Muscle layer of duodenum (tissue), 2 donors: Measurements from ENCODE around the gene PNMA1.

ENCODE experiments used
- H3K27ac ChIP-seq: one replicate; pipeline ENCODE4 v1.7.0; 2013; ENCODE audit warnings: mild to moderate bottlenecking, low read length
- H3K27me3 ChIP-seq: one replicate; pipeline ENCODE4 v1.7.0; 2013; ENCODE audit warnings: low read depth, mild to moderate bottlenecking, control low read depth, low read length
- H3K36me3 ChIP-seq, 2 donors: one replicate each; pipeline ENCODE4 v1.7.0; 2013; ENCODE audit warnings: low read length in 2 of 2, control low read depth in 1 of 2, mild to moderate bottlenecking in 1 of 2; ENCODE audit not compliant: insufficient read depth in 2 of 2, control insufficient read depth in 1 of 2
- H3K4me1 ChIP-seq, 2 donors: one replicate each; pipeline ENCODE4 v1.7.0; 2013; ENCODE audit warnings: low read length in 2 of 2, mild to moderate bottlenecking in 2 of 2, control low read depth in 1 of 2, moderate library complexity in 1 of 2; ENCODE audit not compliant: insufficient read depth in 2 of 2, control insufficient read depth in 1 of 2
- H3K4me3 ChIP-seq, 2 donors: one replicate each; pipeline ENCODE4 v1.7.0; 2013; ENCODE audit warnings: low read length in 2 of 2, low read depth in 1 of 2, mild to moderate bottlenecking in 1 of 2
- H3K9me3 ChIP-seq, 2 donors: one replicate each; pipeline ENCODE4 v1.7.0; 2013; ENCODE audit warnings: low read length in 2 of 2, control low read depth in 1 of 2, mild to moderate bottlenecking in 1 of 2; ENCODE audit not compliant: control insufficient read depth in 1 of 2
- donor health status: healthy.

Gene PNMA1

GRCh38 chr14:73749706-73750530, 35.7 kb upstream of the PNMA1 start:
- Histone ChIP-seq H3K4me3 (no peak overlapping the region), H3K27me3 (no peaks in the 10 kb centered on the region), H3K36me3 (no peaks in the 10 kb centered on the region), H3K9me3 (no peaks in the 10 kb centered on the region), H3K27ac (peak overlapping the region; percentile 43), H3K4me1 (peaks cover 78 to 99% of the 10 kb centered on the region in 2 donors)

- Histone ChIP-seq H3K9me3 (no peaks in the 10 kb centered on the region), H3K27me3 (no peaks in the 10 kb centered on the region), H3K27ac (peak overlapping the region; percentile 56), H3K4me1 (peaks cover 78 to 99% of the 10 kb centered on the region in 2 donors), H3K4me3 (no peak overlapping the region), H3K36me3 (no peaks in the 10 kb centered on the region)
Observed at GRCh38 chr14:73748858-73749357, 34.7 kb upstream of the PNMA1 start.

- peaks cover 78 to 99% of the 10 kb centered on the region in 2 donors for H3K4me1 ChIP-seq
- no peak overlapping the region for H3K4me3 ChIP-seq
- H3K27ac ChIP-seq = no peak overlapping the region
- no peaks in the 10 kb centered on the region for H3K27me3 ChIP-seq
- H3K9me3 ChIP-seq = no peaks in the 10 kb centered on the region
- no peaks in the 10 kb centered on the region for H3K36me3 ChIP-seq
Observed at GRCh38 chr14:73747379-73748211, 33.4 kb upstream of the PNMA1 start.

- H3K9me3 ChIP-seq = no peaks in the 10 kb centered on the region
- no peaks in the 10 kb centered on the region for H3K27me3 ChIP-seq
- peak overlapping the region; percentile 76 for H3K27ac ChIP-seq
- H3K4me1 ChIP-seq = peaks cover 78 to 99% of the 10 kb centered on the region in 2 donors
- no peaks in the 10 kb centered on the region for H3K36me3 ChIP-seq
- peak overlapping the region; percentile 8 to 34 for H3K4me3 ChIP-seq
Observed at GRCh38 chr14:73746520-73747378, 32.6 kb upstream of the PNMA1 start.

- Histone ChIP-seq H3K4me1 (peaks cover 80 to 99% of the 10 kb centered on the region in 2 donors), H3K27me3 (no peaks in the 10 kb centered on the region), H3K4me3 (peak overlapping the region; percentile 8 to 34), H3K27ac (peak overlapping the region; percentile 76), H3K36me3 (no peaks in the 10 kb centered on the region), H3K9me3 (no peaks in the 10 kb centered on the region)
Observed at GRCh38 chr14:73745571-73746519, 31.7 kb upstream of the PNMA1 start.

- H3K9me3 ChIP-seq = no peaks in the 10 kb centered on the region
- no peaks in the 10 kb centered on the region for H3K27me3 ChIP-seq
- H3K27ac ChIP-seq = peak overlapping the region; percentile 76
- peaks cover 80 to 99% of the 10 kb centered on the region in 2 donors for H3K4me1 ChIP-seq
- no peaks in the 10 kb centered on the region for H3K36me3 ChIP-seq
- no peak overlapping the region for H3K4me3 ChIP-seq
Observed at GRCh38 chr14:73744874-73745529, 30.8 kb upstream of the PNMA1 start.

GRCh38 chr14:73744175-73744867, 30.1 kb upstream of the PNMA1 start:
- Histone ChIP-seq H3K27ac (peak overlapping the region; percentile 76), H3K27me3 (no peaks in the 10 kb centered on the region), H3K4me1 (peaks cover 80 to 100% of the 10 kb centered on the region in 2 donors), H3K36me3 (peaks cover 0 to 5% of the 10 kb centered on the region in 2 donors), H3K4me3 (peak overlapping the region; percentile 2 to 5), H3K9me3 (no peaks in the 10 kb centered on the region)

- H3K9me3 ChIP-seq = no peaks in the 10 kb centered on the region
- H3K27me3 ChIP-seq = no peaks in the 10 kb centered on the region
- peaks cover 0 to 14% of the 10 kb centered on the region in 2 donors for H3K36me3 ChIP-seq
- H3K4me1 ChIP-seq = peaks cover 76 to 99% of the 10 kb centered on the region in 2 donors
- H3K4me3 ChIP-seq = no peak overlapping the region
- H3K27ac ChIP-seq = peak overlapping the region; percentile 76
Observed at GRCh38 chr14:73743431-73743931, 29.3 kb upstream of the PNMA1 start.

GRCh38 chr14:73742520-73743238, 28.5 kb upstream of the PNMA1 start:
- Histone ChIP-seq H3K9me3 (no peaks in the 10 kb centered on the region), H3K27ac (peak overlapping the region; percentile 76), H3K4me3 (peak overlapping the region in 1 of 2 donors; percentile 44), H3K4me1 (peaks cover 76 to 92% of the 10 kb centered on the region in 2 donors), H3K27me3 (no peaks in the 10 kb centered on the region), H3K36me3 (peaks cover 0 to 20% of the 10 kb centered on the region in 2 donors)
